Lower lobe of right lung (tissue), 2 donors: ENCODE measurements around the gene FETUB. TPM values are rescaled to one million over a fixed set of nuclear protein-coding genes. Genes with fewer than 3 reads are reported as not detected.

ENCODE experiments used
- ATAC-seq, 2 donors: fragments of 200-7000 bp; cut with Tn5 transposase; one replicate each; pipeline ENCODE4 v1.9.1; 2020 to 2022; ENCODE audit warnings: mild to moderate bottlenecking in 2 of 2, moderate library complexity in 2 of 2
- DNase-seq: peaks from one replicate; pipeline ENCODE4 v3.0.0-alpha.2; 2020
- H3K27ac ChIP-seq: fragments of 200-600 bp; one replicate; pipeline ENCODE4 v1.8.0; 2022
- H3K27me3 ChIP-seq: fragments of 200-600 bp; one replicate; pipeline ENCODE4 v1.8.0; 2022; ENCODE audit warnings: low read depth
- H3K36me3 ChIP-seq: fragments of 200-600 bp; one replicate; pipeline ENCODE4 v1.8.0; 2022; ENCODE audit warnings: mild to moderate bottlenecking
- H3K4me1 ChIP-seq: fragments of 200-600 bp; one replicate; pipeline ENCODE4 v1.8.0; 2022
- H3K4me3 ChIP-seq: fragments of 200-600 bp; one replicate; pipeline ENCODE4 v1.8.0; 2022; ENCODE audit warnings: mild to moderate bottlenecking
- H3K9me3 ChIP-seq: fragments of 200-600 bp; one replicate; pipeline ENCODE4 v1.8.0; 2022
- intact Hi-C: fragments of 100-400 bp; cut with DNase I; formaldehyde crosslinking; loops from one replicate; pipeline ENCODE4 v1.11.0; 2022
- total RNA-seq: library from RNA; stranded (reverse); fragmentation: NEBNext Ultra II Directional; extraction: Animal tissue kit (Norgen Biotek cat#: 25700); gene quantifications from one replicate; pipeline ENCODE4 v1.2.1, GENCODE V29; 2021
- TF ChIP-seq, protein P1 (sequence below): fragments of 200-600 bp; IDR thresholded peaks from one replicate; pipeline ENCODE4 v1.8.0; 2022; ENCODE audit warnings: antibody characterized with exemption, mild to moderate bottlenecking
- donor health status: DM: no; HTN: yes; CAD: no; lungs with severe emphysema.

Gene FETUB
- total RNA-seq, 1 donor from 2014 or later = not detected

- no peaks in the 10 kb centered on the region for H3K4me1 ChIP-seq
- no peaks in the 10 kb centered on the region for H3K9me3 ChIP-seq
- intact Hi-C loops = no loop called here
- no peak overlapping the region for H3K4me3 ChIP-seq
- DNase-seq (no peak), ATAC-seq (no peak)
- no peak overlapping the region for H3K27ac ChIP-seq
- H3K36me3 ChIP-seq = no peaks in the 10 kb centered on the region
- H3K27me3 ChIP-seq = peaks cover 37% of the 10 kb centered on the region
- TF ChIP-seq, protein P1, sequence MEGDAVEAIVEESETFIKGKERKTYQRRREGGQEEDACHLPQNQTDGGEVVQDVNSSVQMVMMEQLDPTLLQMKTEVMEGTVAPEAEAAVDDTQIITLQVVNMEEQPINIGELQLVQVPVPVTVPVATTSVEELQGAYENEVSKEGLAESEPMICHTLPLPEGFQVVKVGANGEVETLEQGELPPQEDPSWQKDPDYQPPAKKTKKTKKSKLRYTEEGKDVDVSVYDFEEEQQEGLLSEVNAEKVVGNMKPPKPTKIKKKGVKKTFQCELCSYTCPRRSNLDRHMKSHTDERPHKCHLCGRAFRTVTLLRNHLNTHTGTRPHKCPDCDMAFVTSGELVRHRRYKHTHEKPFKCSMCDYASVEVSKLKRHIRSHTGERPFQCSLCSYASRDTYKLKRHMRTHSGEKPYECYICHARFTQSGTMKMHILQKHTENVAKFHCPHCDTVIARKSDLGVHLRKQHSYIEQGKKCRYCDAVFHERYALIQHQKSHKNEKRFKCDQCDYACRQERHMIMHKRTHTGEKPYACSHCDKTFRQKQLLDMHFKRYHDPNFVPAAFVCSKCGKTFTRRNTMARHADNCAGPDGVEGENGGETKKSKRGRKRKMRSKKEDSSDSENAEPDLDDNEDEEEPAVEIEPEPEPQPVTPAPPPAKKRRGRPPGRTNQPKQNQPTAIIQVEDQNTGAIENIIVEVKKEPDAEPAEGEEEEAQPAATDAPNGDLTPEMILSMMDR = no peak
Observed at GRCh38 chr3:186642014-186642413, 1.8 kb downstream of the FETUB start.

GRCh38 chr3:186643493-186643892 lies 3.3 kb downstream of the FETUB start:
- intact Hi-C loops = no loop called here
- Histone ChIP-seq H3K27me3 (peaks cover 29% of the 10 kb centered on the region), H3K4me1 (no peaks in the 10 kb centered on the region), H3K9me3 (no peaks in the 10 kb centered on the region), H3K27ac (no peak overlapping the region), H3K4me3 (no peak overlapping the region), H3K36me3 (no peaks in the 10 kb centered on the region)
- TF ChIP-seq, protein P1 = no peak
- ATAC-seq (no peak), DNase-seq (no peak)

DNA sequence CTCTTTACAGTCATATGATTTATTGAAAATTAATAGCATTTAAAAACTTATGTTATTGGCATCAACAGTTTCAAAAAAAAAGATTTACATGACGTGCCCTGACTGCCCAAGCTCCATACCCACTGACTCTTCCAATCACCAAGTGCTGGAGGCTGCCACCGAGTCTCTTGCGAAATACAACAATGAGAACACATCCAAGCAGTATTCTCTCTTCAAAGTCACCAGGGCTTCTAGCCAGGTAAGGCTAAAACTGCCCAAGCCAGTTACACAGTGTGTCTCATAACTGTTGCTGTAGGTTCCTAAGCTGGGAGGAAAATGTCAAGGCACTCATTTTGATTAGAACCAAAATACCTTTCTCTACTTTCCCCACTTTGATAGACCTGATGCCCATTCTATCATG lies 4.5 kb downstream of the FETUB start:
- Histone ChIP-seq H3K4me1 (no peaks in the 10 kb centered on the region), H3K27me3 (peaks cover 26% of the 10 kb centered on the region), H3K9me3 (no peaks in the 10 kb centered on the region), H3K27ac (no peak overlapping the region), H3K36me3 (no peaks in the 10 kb centered on the region), H3K4me3 (no peak overlapping the region)
- DNase-seq = no peak
- TF ChIP-seq, protein P1 = no peak
- intact Hi-C loops = no loop called here
- peak; percentile 66 to 71 for ATAC-seq

DNA sequence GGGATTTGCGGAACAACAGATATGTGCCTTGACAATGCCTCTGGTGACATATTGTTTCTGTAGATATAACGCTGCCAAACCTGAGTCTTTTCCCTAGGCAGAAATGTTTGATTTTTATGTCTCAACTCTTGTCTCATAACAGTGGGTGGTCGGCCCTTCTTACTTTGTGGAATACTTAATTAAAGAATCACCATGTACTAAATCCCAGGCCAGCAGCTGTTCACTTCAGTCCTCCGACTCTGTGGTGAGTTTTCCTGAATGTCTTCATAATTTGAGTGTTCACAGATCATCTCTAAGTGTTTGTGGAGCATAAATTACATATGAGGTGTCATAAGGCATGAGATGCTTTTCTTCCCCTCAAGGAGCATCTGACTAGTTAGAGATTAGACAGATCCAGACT lies 5.9 kb downstream of the FETUB start:
- ATAC-seq = no peak
- Histone ChIP-seq H3K9me3 (no peaks in the 10 kb centered on the region), H3K27ac (no peak overlapping the region), H3K4me1 (no peaks in the 10 kb centered on the region), H3K36me3 (no peaks in the 10 kb centered on the region), H3K4me3 (no peak overlapping the region), H3K27me3 (peaks cover 24% of the 10 kb centered on the region)
- intact Hi-C loops = no loop called here
- DNase-seq = no peak
- TF ChIP-seq, protein P1 = no peak

- H3K27me3 ChIP-seq = peaks cover 24% of the 10 kb centered on the region
Observed at GRCh38 chr3:186646841-186647240, 6.6 kb downstream of the FETUB start.

More at GRCh38 chr3:186646841-186647240, 6.6 kb downstream of the FETUB start:
- no peak for ATAC-seq
- Histone ChIP-seq H3K36me3 (no peaks in the 10 kb centered on the region), H3K9me3 (no peaks in the 10 kb centered on the region), H3K4me1 (no peaks in the 10 kb centered on the region), H3K4me3 (no peak overlapping the region), H3K27ac (no peak overlapping the region)
- intact Hi-C loops = no loop called here
- TF ChIP-seq, protein P1 = no peak
- DNase-seq = no peak
